ENCODE data around the gene TAOK2.

DNA sequence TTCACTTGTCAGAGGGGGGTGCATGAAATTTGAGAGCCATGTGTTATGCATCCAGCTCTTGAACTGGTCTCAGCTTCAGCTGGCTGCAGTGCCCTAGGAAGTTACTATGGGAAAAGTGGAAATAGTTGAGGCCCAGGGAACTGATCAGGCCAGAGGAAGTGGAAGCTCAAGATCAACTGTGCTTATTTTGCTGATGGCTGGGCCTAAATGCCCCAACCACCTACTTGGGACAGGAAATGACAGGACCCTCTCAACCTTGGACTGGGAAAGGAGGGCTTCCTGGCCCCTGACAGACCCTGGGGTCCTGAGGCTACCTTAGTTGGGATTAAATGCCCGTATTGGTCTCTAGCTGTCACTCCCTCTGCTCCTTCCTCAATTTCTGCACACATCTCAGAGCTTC, 1.2 kb upstream of the TAOK2 start:
- TF ChIP-seq, protein P1, sequence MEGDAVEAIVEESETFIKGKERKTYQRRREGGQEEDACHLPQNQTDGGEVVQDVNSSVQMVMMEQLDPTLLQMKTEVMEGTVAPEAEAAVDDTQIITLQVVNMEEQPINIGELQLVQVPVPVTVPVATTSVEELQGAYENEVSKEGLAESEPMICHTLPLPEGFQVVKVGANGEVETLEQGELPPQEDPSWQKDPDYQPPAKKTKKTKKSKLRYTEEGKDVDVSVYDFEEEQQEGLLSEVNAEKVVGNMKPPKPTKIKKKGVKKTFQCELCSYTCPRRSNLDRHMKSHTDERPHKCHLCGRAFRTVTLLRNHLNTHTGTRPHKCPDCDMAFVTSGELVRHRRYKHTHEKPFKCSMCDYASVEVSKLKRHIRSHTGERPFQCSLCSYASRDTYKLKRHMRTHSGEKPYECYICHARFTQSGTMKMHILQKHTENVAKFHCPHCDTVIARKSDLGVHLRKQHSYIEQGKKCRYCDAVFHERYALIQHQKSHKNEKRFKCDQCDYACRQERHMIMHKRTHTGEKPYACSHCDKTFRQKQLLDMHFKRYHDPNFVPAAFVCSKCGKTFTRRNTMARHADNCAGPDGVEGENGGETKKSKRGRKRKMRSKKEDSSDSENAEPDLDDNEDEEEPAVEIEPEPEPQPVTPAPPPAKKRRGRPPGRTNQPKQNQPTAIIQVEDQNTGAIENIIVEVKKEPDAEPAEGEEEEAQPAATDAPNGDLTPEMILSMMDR (IDR thresholded peaks at IDR 0.05 in 4 of 5, conservative IDR thresholded peaks at IDR 0.05 in 1 of 5), result no peak
- no peak for TF ChIP-seq POLR2A (IDR thresholded peaks at IDR 0.05)

Measured in gastrocnemius medialis (tissue), 4 donors.